ENCODE results near the gene EMILIN1.

EMILIN1 gene

GRCh38 chr2:27086724-27087593 is 8.5 kb downstream of the EMILIN1 start, which contains the start of gene KHK:
Gene KHK (plus strand): TSS chr2:27086772. CDS start chr2:27087260, 488 bp downstream.
- peak within 1 kb of the TSS; percentile 70 for H2AFZ ChIP-seq (ENCODE audit: low read depth, low read length)
- H2BK15ac ChIP-seq (ENCODE audit: low read depth, poor library complexity, severe bottlenecking), result peak within 1 kb of the TSS; percentile 82
- peak within 1 kb of the TSS; percentile 89 for H4K8ac ChIP-seq (ENCODE audit: low read length)
- H3K9me3 ChIP-seq (ENCODE audit: control insufficient read depth, low read length), result no peaks in the 10 kb centered on the region
- no peaks in the 10 kb centered on the region for H3K79me1 ChIP-seq (replicated peaks; ENCODE audit: low read length, poor library complexity, severe bottlenecking)
- H2BK120ac ChIP-seq (ENCODE audit: low read depth, low read length), result peak within 1 kb of the TSS; percentile 64
- peak within 1 kb of the TSS; percentile 89 for H3K9ac ChIP-seq (ENCODE audit: low read length)
- peaks cover 0 to 8% of the 10 kb centered on the region in 2 experiments for H3K27me3 ChIP-seq (ENCODE audit: control insufficient read depth in 1 of 2, insufficient read depth in 1 of 2, low read length in 2 of 2)
- H4K91ac ChIP-seq (ENCODE audit: low read length), result peak within 1 kb of the TSS; percentile 91
- peak within 1 kb of the TSS; percentile 78 to 97 for H3K4ac ChIP-seq (ENCODE audit: low read depth in 1 of 2, low read length in 2 of 2)
- peak within 1 kb of the TSS in 1 of 2 experiments; percentile 48 for H3K23ac ChIP-seq (ENCODE audit: low read length in 2 of 2)
- 11% methylated on average over 53 of the region's 54 CpGs for WGBS
- peak within 1 kb of the TSS in 1 of 2 experiments; percentile 74 for H3K14ac ChIP-seq (ENCODE audit: low read length in 2 of 2)
- peak within 1 kb of the TSS; percentile 75 for H2BK12ac ChIP-seq (ENCODE audit: low read length in 2 of 2)
- H3K27ac ChIP-seq (ENCODE audit: low read length, poor library complexity, severe bottlenecking), result no peak within 1 kb of the TSS
- DNase-seq, result peak; percentile 34
- peak within 1 kb of the TSS; percentile 63 to 80 for H3K4me3 ChIP-seq (ENCODE audit: insufficient read depth in 1 of 2, low read depth in 1 of 2, low read length in 2 of 2)
- H3K4me1 ChIP-seq (ENCODE audit: control insufficient read depth, insufficient read depth, low read depth, low read length), result peaks cover 14% of the 10 kb centered on the region
- H3K4me2 ChIP-seq (ENCODE audit: low read length, poor library complexity, severe bottlenecking), result peak within 1 kb of the TSS; percentile 96
- peaks cover 7 to 11% of the 10 kb centered on the region in 2 experiments for H3K36me3 ChIP-seq (ENCODE audit: control insufficient read depth in 1 of 2, insufficient read depth in 2 of 2, low read depth in 1 of 2, low read length in 2 of 2)
- H2AK5ac ChIP-seq (ENCODE audit: low read length, severe bottlenecking), result no peak within 1 kb of the TSS
- H3K18ac ChIP-seq (ENCODE audit: low read depth in 1 of 2, low read length in 2 of 2), result peak within 1 kb of the TSS; percentile 72 to 86
- H2BK5ac ChIP-seq (ENCODE audit: low read depth, low read length, poor library complexity, severe bottlenecking), result no peak within 1 kb of the TSS

GRCh38 chr2:27087823-27088410 is 9.5 kb downstream of the EMILIN1 start:
- Histone ChIP-seq H3K27ac (ENCODE audit: low read length, poor library complexity, severe bottlenecking) (no peak overlapping the region), H2BK5ac (ENCODE audit: low read depth, low read length, poor library complexity, severe bottlenecking) (no peak overlapping the region), H3K4me1 (ENCODE audit: control insufficient read depth, insufficient read depth, low read depth, low read length) (peaks cover 16% of the 10 kb centered on the region), H2BK12ac (ENCODE audit: low read length in 2 of 2) (no peak overlapping the region), H3K9me3 (ENCODE audit: control insufficient read depth, low read length) (no peaks in the 10 kb centered on the region), H2BK15ac (ENCODE audit: low read depth, poor library complexity, severe bottlenecking) (no peak overlapping the region), H3K79me1 (replicated peaks; ENCODE audit: low read length, poor library complexity, severe bottlenecking) (no peaks in the 10 kb centered on the region), H3K27me3 (ENCODE audit: control insufficient read depth in 1 of 2, insufficient read depth in 1 of 2, low read length in 2 of 2) (peaks cover 0 to 8% of the 10 kb centered on the region in 2 experiments), H3K4me3 (ENCODE audit: insufficient read depth in 1 of 2, low read depth in 1 of 2, low read length in 2 of 2) (no peak overlapping the region), H2BK120ac (ENCODE audit: low read depth, low read length) (no peak overlapping the region), H3K14ac (ENCODE audit: low read length in 2 of 2) (no peak overlapping the region), H3K18ac (ENCODE audit: low read depth in 1 of 2, low read length in 2 of 2) (no peak overlapping the region), H2AK5ac (ENCODE audit: low read length, severe bottlenecking) (no peak overlapping the region), H4K8ac (ENCODE audit: low read length) (no peak overlapping the region), H3K23ac (ENCODE audit: low read length in 2 of 2) (no peak overlapping the region), H3K9ac (ENCODE audit: low read length) (no peak overlapping the region), H3K4me2 (ENCODE audit: low read length, poor library complexity, severe bottlenecking) (no peak overlapping the region), H3K36me3 (ENCODE audit: control insufficient read depth in 1 of 2, insufficient read depth in 2 of 2, low read depth in 1 of 2, low read length in 2 of 2) (peaks cover 0 to 3% of the 10 kb centered on the region in 2 experiments), H2AFZ (ENCODE audit: low read depth, low read length) (no peak overlapping the region), H4K91ac (ENCODE audit: low read length) (no peak overlapping the region), H3K4ac (ENCODE audit: low read depth in 1 of 2, low read length in 2 of 2) (no peak overlapping the region)
- no peak for DNase-seq
- WGBS, result 93% methylated on average over 4 of the region's 5 CpGs

GRCh38 chr2:27088634-27089033 is 10.2 kb downstream of the EMILIN1 start:
- H2BK15ac ChIP-seq (ENCODE audit: low read depth, poor library complexity, severe bottlenecking), result no peak overlapping the region
- WGBS, result 80% methylated on average over 6 of the region's 6 CpGs
- H3K4ac ChIP-seq (ENCODE audit: low read depth in 1 of 2, low read length in 2 of 2), result no peak overlapping the region
- peaks cover 0 to 8% of the 10 kb centered on the region in 2 experiments for H3K27me3 ChIP-seq (ENCODE audit: control insufficient read depth in 1 of 2, insufficient read depth in 1 of 2, low read length in 2 of 2)
- H4K91ac ChIP-seq (ENCODE audit: low read length), result no peak overlapping the region
- no peaks in the 10 kb centered on the region for H3K79me1 ChIP-seq (replicated peaks; ENCODE audit: low read length, poor library complexity, severe bottlenecking)
- H3K27ac ChIP-seq (ENCODE audit: low read length, poor library complexity, severe bottlenecking), result no peak overlapping the region
- no peak overlapping the region for H3K4me2 ChIP-seq (ENCODE audit: low read length, poor library complexity, severe bottlenecking)
- no peak for DNase-seq
- peaks cover 20% of the 10 kb centered on the region for H3K4me1 ChIP-seq (ENCODE audit: control insufficient read depth, insufficient read depth, low read depth, low read length)
- H3K23ac ChIP-seq (ENCODE audit: low read length in 2 of 2), result no peak overlapping the region
- no peak overlapping the region for H4K8ac ChIP-seq (ENCODE audit: low read length)
- H3K18ac ChIP-seq (ENCODE audit: low read depth in 1 of 2, low read length in 2 of 2), result no peak overlapping the region
- H2BK5ac ChIP-seq (ENCODE audit: low read depth, low read length, poor library complexity, severe bottlenecking), result no peak overlapping the region
- H3K4me3 ChIP-seq (ENCODE audit: insufficient read depth in 1 of 2, low read depth in 1 of 2, low read length in 2 of 2), result no peak overlapping the region
- no peak overlapping the region for H3K9ac ChIP-seq (ENCODE audit: low read length)
- H3K36me3 ChIP-seq (ENCODE audit: control insufficient read depth in 1 of 2, insufficient read depth in 2 of 2, low read depth in 1 of 2, low read length in 2 of 2), result no peaks in the 10 kb centered on the region
- H2AK5ac ChIP-seq (ENCODE audit: low read length, severe bottlenecking), result no peak overlapping the region
- H2BK120ac ChIP-seq (ENCODE audit: low read depth, low read length), result no peak overlapping the region
- no peaks in the 10 kb centered on the region for H3K9me3 ChIP-seq (ENCODE audit: control insufficient read depth, low read length)
- no peak overlapping the region for H2BK12ac ChIP-seq (ENCODE audit: low read length in 2 of 2)
- no peak overlapping the region for H3K14ac ChIP-seq (ENCODE audit: low read length in 2 of 2)
- no peak overlapping the region for H2AFZ ChIP-seq (ENCODE audit: low read depth, low read length)

Measured in mesenchymal stem cell (in vitro differentiated cells and primary cell).